HCT116 (cell line): Measurements from ENCODE around the gene PBX3. TPM values are rescaled to one million over a fixed set of nuclear protein-coding genes. Genes with fewer than 3 reads are reported as not detected.

Source experiments
- ATAC-seq: fragments of 200-7000 bp; cut with Tn5 transposase; 2 replicates; pipeline ENCODE4 v1.9.1; 2020; ENCODE audit warnings: mild to moderate bottlenecking, moderate library complexity
- BruUV-seq: library from RNA; stranded (reverse); fragments of 400-500 nt; replicated peaks from 2 replicates; lab custom pipeline; 2021; lab: Mats Ljungman, UMichigan
- CTCF ChIA-PET: fragments of 300-600 bp; sonication (Branson Sonifier 250); formaldehyde crosslinking; loops from one replicate; lab custom pipeline; 2021; ENCODE audit warnings: antibody characterized with exemption; lab: Charles Lee
- POLR2A ChIA-PET: fragments of 300-600, 350-600 bp; sonication (Branson Sonifier 250); formaldehyde crosslinking; loops from one replicate; lab custom pipeline; 2021; ENCODE audit warnings: antibody characterized with exemption; lab: Charles Lee
- RAD21 ChIA-PET, 2 experiments: fragments of 300-600 bp; sonication (Branson Sonifier 250); formaldehyde crosslinking; loops; one replicate each; lab custom pipeline; 2023; ENCODE audit warnings: low total read pairs in 2 of 2; ENCODE audit not compliant: uncharacterized antibody in 2 of 2, unreplicated experiment in 2 of 2, low non-redundant PET in 1 of 2; lab: Charles Lee
- DNase-seq: peaks from one replicate; pipeline ENCODE4 v3.0.0-alpha.2; 2010; ENCODE audit warnings: low read depth, low spot score
- H2AFZ ChIP-seq: fragments of 200-600 bp; shearing (Covaris generic), sonication (generic); 2 replicates; pipeline ENCODE4 v1.6.1; 2017; ENCODE audit warnings: low read depth, mixed run types, mixed read lengths, antibody characterized with exemption, low read length; ENCODE audit not compliant: poor library complexity, severe bottlenecking
- H3K27ac ChIP-seq: 2 replicates; pipeline ENCODE4 v1.5.1; 2012; ENCODE audit warnings: low read depth, low read length
- H3K27me3 ChIP-seq: fragments of 200-600 bp; sonication (generic); 2 replicates; pipeline ENCODE4 v1.6.1; 2016; ENCODE audit warnings: mixed run types, low read length, mixed read lengths; ENCODE audit not compliant: insufficient read depth
- H3K36me3 ChIP-seq, 2 experiments: fragments of 200-500 bp in 1 of 2; fragments of 200-600 bp in 1 of 2; sonication (Bioruptor generic) in 1 of 2; sonication (generic) in 1 of 2; 2 replicates each; pipeline versions ENCODE4 v1.5.1 to v1.6.1; 2014 to 2016; ENCODE audit warnings: low read length in 2 of 2, inconsistent platforms in 1 of 2, mixed read lengths in 1 of 2, mixed run types in 1 of 2; ENCODE audit not compliant: insufficient read depth in 2 of 2, control insufficient read depth in 1 of 2
- H3K4me1 ChIP-seq, 2 experiments: fragments of 200-600 bp in 1 of 2; sonication (generic) in 1 of 2; 2 replicates each; pipeline versions ENCODE4 v1.5.1 to v1.6.1; 2012 to 2017; ENCODE audit warnings: low read length in 2 of 2, inconsistent platforms in 1 of 2, mild to moderate bottlenecking in 1 of 2, mixed read lengths in 1 of 2, mixed run types in 1 of 2, moderate library complexity in 1 of 2; ENCODE audit not compliant: insufficient read depth in 2 of 2, control insufficient read depth in 1 of 2
- H3K4me2 ChIP-seq: fragments of 200-600 bp; sonication (generic); 2 replicates; pipeline ENCODE4 v1.6.1; 2017; ENCODE audit warnings: mixed run types, low read length, mixed read lengths
- H3K4me3 ChIP-seq, 2 experiments: fragments of 200-600 bp in 1 of 2; sonication (generic) in 1 of 2; replicated peaks in 1 of 2; 2 replicates each; pipeline ENCODE4 v1.5.1; 2011 to 2016; ENCODE audit warnings: low read length in 2 of 2, control low read depth in 1 of 2, low read depth in 1 of 2, mild to moderate bottlenecking in 1 of 2, mixed read lengths in 1 of 2, mixed run types in 1 of 2
- H3K79me2 ChIP-seq: fragments of 200-600 bp; sonication (generic); 2 replicates; pipeline ENCODE4 v1.6.1; 2017; ENCODE audit warnings: mild to moderate bottlenecking, mixed run types, low read length, moderate library complexity, mixed read lengths; ENCODE audit not compliant: insufficient read depth
- H3K9ac ChIP-seq: fragments of 200-600 bp; sonication (generic); 2 replicates; pipeline ENCODE4 v1.6.1; 2016; ENCODE audit warnings: low read length, mixed read lengths
- H3K9me2 ChIP-seq: fragments of 200-600 bp; sonication (generic), shearing (Covaris generic); 2 replicates; pipeline ENCODE4 v1.6.1; 2017; ENCODE audit warnings: mixed run types, mild to moderate bottlenecking, moderate library complexity; ENCODE audit not compliant: insufficient read depth
- H3K9me3 ChIP-seq, 2 experiments: fragments of 200-500 bp in 1 of 2; fragments of 200-600 bp in 1 of 2; sonication (Bioruptor generic) in 1 of 2; sonication (generic) in 1 of 2; 2 replicates each; pipeline ENCODE4 v1.6.1; 2014 to 2017; ENCODE audit warnings: low read length in 2 of 2, mixed read lengths in 2 of 2, inconsistent platforms in 1 of 2, low read depth in 1 of 2, mild to moderate bottlenecking in 1 of 2, mixed run types in 1 of 2, moderate library complexity in 1 of 2; ENCODE audit not compliant: control insufficient read depth in 1 of 2, insufficient read depth in 1 of 2
- H4K20me1 ChIP-seq: fragments of 200-600 bp; sonication (generic), shearing (Covaris generic); 2 replicates; pipeline ENCODE4 v1.6.1; 2017; ENCODE audit warnings: mixed run types, mild to moderate bottlenecking, moderate library complexity; ENCODE audit not compliant: insufficient read depth
- ATF3 ChIP-seq: IDR thresholded peaks from 2 replicates; pipeline ENCODE4 v1.6.1; 2012
- CTCF ChIP-seq, 3 experiments: fragments of 200-600 bp in 1 of 3; sonication (generic) in 1 of 3; IDR thresholded peaks in 2 of 3; conservative IDR thresholded peaks in 1 of 3; 2 replicates each; pipeline ENCODE4 v1.5.1; 2012 to 2017; ENCODE audit warnings: low read depth in 2 of 3, low read length in 2 of 3, antibody characterized with exemption in 1 of 3, borderline replicate concordance in 1 of 3, control low read depth in 1 of 3, mild to moderate bottlenecking in 1 of 3, mixed read lengths in 1 of 3, mixed run types in 1 of 3, moderate library complexity in 1 of 3; ENCODE audit not compliant: insufficient read depth in 1 of 3
- EGR1 ChIP-seq: IDR thresholded peaks from 2 replicates; pipeline ENCODE4 v1.6.1; 2012; ENCODE audit warnings: low read depth
- ELF1 ChIP-seq: IDR thresholded peaks from 2 replicates; pipeline ENCODE4 v1.6.1; 2012; ENCODE audit warnings: low read depth, borderline replicate concordance
- EZH2 ChIP-seq: fragments of 200-600 bp; sonication (generic); IDR thresholded peaks from 2 replicates; pipeline ENCODE4 v1.6.1; 2017; ENCODE audit warnings: antibody characterized with exemption, mixed run types
- FOSL1 ChIP-seq: IDR thresholded peaks from 2 replicates; pipeline ENCODE4 v1.6.1; 2012; ENCODE audit warnings: low read depth
- JUND ChIP-seq: IDR thresholded peaks from 2 replicates; pipeline ENCODE4 v1.6.1; 2012
- MAX ChIP-seq: IDR thresholded peaks from 2 replicates; pipeline ENCODE4 v1.6.1; 2012
- POLR2A ChIP-seq: IDR thresholded peaks from 2 replicates; pipeline ENCODE4 v1.7.0; 2011; ENCODE audit warnings: borderline replicate concordance; ENCODE audit not compliant: insufficient read depth, insufficient read length; ENCODE audit errors: extremely low read depth
- RAD21 ChIP-seq: IDR thresholded peaks from 2 replicates; pipeline ENCODE4 v1.6.1; 2012; ENCODE audit warnings: low read depth, mild to moderate bottlenecking
- YY1 ChIP-seq: IDR thresholded peaks from 2 replicates; pipeline ENCODE4 v1.6.1; 2011; ENCODE audit warnings: low read length, low read depth, moderate library complexity, mild to moderate bottlenecking; ENCODE audit not compliant: insufficient replicate concordance; ENCODE audit errors: extremely low read depth
- ZBTB33 ChIP-seq: IDR thresholded peaks from 2 replicates; pipeline ENCODE4 v1.6.1; 2011; ENCODE audit warnings: mild to moderate bottlenecking, low read length, moderate library complexity; ENCODE audit not compliant: insufficient replicate concordance; ENCODE audit errors: extremely low read depth
- intact Hi-C: fragments of 100-400 bp; cut with micrococcal nuclease; formaldehyde crosslinking; loops from 2 replicates; pipeline ENCODE4 v1.10.0; 2022
- total RNA-seq: library from RNA; stranded (reverse); gene quantifications from one replicate; pipeline ENCODE4 v1.2.1, GENCODE V29; 2021; ENCODE audit not compliant: unreplicated experiment

The PBX3 gene
- total RNA-seq, 1 experiment from 2014 or later: 13.5 TPM

GRCh38 chr9:125746017-125746773, 978 bp upstream of the PBX3 start (continued):
- TF ChIP-seq ZBTB33: no peak

- Histone ChIP-seq H3K9ac (peak overlapping the region; percentile 27; the same call in 1 of the 2 replicates), H4K20me1 (no peaks in the 10 kb centered on the region)
- TF ChIP-seq POLR2A (no peak), RAD21 (no peak), YY1 (no peak), ZBTB33 (no peak), ATF3 (no peak), JUND (no peak), ELF1 (no peak), EZH2 (no peak), FOSL1 (no peak), MAX (no peak), EGR1 (no peak), CTCF (IDR thresholded peaks at IDR 0.05 in 2 of 3, conservative IDR thresholded peaks at IDR 0.05 in 1 of 3; ENCODE audit: borderline replicate concordance in 1 of 3, insufficient read depth in 1 of 3, low read depth in 2 of 3, low read length in 2 of 3) (no peak)
- TF ChIP-seq, all 23 proteins: peak for 0
- DNase-seq (no peak), ATAC-seq (no peak)
- peaks cover 3 to 23% of the 10 kb centered on the region in 2 experiments; a peak in 3 of 4 replicates for H3K4me1 ChIP-seq
- no peak overlapping the region for H2AFZ ChIP-seq
- H3K36me3 ChIP-seq: no peaks in the 10 kb centered on the region
- H3K4me3 ChIP-seq: peak overlapping the region in 1 of 2 experiments; percentile 44; a peak in 2 of 4 replicates
- ChIA-PET RAD21 (no interaction called here), POLR2A (no interaction called here), CTCF (no interaction called here)
- intact Hi-C loops: loop anchor here (5.0 to 10.0 kb wide), 2 partner anchors 339 to 478 kb away; no protein-coding TSS in a partner anchor
- H3K4me2 ChIP-seq: peak overlapping the region; percentile 80
- BruUV-seq: no TSS peak
- no peaks in the 10 kb centered on the region for H3K27me3 ChIP-seq
- no peaks in the 10 kb centered on the region for H3K79me2 ChIP-seq
- peak overlapping the region; percentile 50; the same call in 1 of the 2 replicates for H3K27ac ChIP-seq
- H3K9me3 ChIP-seq: no peaks in the 10 kb centered on the region
- H3K9me2 ChIP-seq: no peaks in the 10 kb centered on the region
Observed at GRCh38 chr9:125746774-125747052, 460 bp upstream of the PBX3 start.
